ENCODE data around the gene NMD3. TPM values are rescaled to one million over a fixed set of nuclear protein-coding genes. Genes with fewer than 3 reads are reported as not detected.
"Not testable (repeated sequence)": the region's sequence is repeated elsewhere in the genome, so short reads cannot be mapped to it uniquely, and the experiment has no call there.

NMD3 gene
- polyA plus RNA-seq, 1 donor = 33.2 TPM

DNA sequence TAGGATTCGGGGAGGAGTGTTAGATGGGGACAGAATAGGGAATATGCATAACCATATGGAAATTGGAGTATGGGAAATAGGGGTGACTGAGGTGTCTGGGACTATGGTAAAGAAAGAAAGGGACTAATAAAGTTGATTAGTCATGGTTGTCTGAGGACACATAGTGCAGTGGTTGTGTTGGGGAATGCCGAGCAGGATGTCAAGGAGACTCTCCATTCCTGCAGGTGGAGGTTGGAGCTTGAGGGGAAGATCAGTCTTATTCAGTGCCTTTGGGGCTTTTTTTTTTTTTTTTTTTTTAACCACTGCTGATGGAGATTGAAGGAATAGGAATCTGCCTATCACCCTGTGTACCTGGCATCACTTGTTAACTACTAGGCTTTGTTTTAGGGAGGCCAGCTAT, 10.8 kb downstream of the NMD3 start:
- DNase-seq = no peak

GRCh38 chr3:161233557-161233956, 12.4 kb downstream of the NMD3 start:
- no peak for DNase-seq

DNA sequence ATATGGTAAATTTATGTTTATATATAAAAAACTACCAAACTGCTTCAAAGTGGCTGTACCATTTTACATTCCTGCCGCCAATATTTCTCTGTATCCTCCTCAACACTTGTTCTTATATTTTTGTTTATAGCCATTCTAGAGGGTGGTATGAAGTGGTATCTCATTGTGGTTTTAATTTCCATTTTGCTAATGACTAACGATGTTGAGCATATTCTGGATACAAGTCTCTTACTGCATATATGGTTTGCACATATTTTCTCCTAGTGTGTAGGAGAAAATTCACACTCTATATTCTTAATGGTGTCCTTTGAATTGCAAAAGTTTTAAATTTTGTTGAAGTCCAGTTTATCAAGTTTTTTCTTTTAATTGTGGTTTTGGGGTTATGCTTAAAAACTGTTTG, 15.1 kb downstream of the NMD3 start:
- no peak for DNase-seq

DNA sequence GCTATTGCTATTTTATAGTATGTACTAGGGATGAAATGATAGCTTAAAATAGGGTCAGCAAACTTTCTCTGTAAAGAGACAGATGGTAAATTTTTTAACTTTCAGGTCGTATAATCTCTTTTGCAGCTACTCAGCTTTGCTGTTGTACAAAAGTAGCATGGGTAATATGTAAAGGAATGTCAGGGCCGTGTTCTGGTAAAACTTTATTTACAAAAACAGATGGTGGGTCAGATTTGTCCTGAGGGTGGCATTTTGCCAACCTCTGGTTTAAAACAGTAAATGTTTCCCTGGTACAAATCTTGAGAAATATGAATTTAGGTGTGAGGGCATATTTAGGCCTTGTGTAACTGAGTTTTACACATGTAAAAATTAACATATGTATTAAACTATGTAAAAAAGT, 18.6 kb downstream of the NMD3 start:
- no peak for DNase-seq

GRCh38 chr3:161244538-161244937, 23.4 kb downstream of the NMD3 start:
- DNase-seq = no peak

DNA sequence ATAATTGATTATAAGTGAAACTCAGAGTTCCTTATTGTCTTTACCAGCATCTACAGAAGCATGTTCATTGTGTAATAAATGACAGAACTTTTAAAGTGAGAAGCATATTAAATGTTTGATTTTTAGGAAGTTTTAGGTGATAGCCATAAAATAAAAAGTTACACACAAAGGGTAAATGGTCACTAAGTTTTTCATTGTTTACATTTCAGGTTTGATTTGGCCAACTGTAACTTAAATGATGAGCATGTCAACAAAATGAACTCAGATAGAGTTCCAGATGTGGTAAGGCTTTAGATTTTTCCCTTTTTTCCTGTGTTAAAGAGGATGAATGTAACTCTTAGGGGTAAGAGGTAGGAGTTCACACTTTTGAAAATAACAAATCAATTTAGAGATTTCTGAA, 25.9 kb downstream of the NMD3 start:
- no peak for DNase-seq

DNA sequence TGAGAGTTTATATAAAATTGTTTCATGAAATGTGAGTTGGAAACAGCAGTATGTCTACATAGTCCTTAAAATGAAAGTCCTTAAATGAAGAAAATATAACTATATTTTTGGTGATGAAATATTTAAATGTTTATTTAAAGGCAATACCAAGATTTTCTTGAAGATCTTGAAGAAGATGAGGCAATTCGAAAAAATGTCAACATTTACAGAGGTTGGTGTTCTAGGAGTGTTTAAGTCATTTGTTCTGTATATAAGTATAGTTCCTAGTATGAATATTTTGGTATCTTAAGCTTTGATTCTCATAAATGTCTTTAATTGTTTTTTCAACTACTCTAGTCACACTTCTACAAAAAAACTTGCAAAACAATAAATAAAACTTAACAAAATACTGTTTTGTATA, 29.0 kb downstream of the NMD3 start:
- DNase-seq = no peak

DNA sequence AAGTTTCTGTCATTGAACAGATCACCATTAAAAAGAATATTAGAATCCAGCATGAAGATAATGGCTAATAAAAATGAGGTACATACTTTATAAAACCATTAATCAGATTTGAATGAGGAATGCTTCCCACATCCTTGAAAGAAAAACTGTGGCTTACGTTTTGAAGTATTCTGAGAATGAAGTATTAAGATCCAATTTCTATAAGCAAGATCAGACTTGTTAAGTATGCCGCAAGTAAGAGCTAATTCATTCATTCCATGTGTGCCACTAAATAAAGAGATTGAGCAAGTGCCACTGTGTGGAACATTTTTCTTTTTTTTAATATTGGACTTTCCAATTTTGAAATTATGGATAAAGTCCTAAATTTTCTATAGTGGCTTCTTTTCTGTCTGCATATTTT, 30.6 kb downstream of the NMD3 start:
- DNase-seq = no peak

- DNase-seq = no peak
Observed at GRCh38 chr3:161252143-161252542, 31.0 kb downstream of the NMD3 start.

GRCh38 chr3:161253711-161254110, 32.6 kb downstream of the NMD3 start:
- DNase-seq = peak; percentile 23

DNA sequence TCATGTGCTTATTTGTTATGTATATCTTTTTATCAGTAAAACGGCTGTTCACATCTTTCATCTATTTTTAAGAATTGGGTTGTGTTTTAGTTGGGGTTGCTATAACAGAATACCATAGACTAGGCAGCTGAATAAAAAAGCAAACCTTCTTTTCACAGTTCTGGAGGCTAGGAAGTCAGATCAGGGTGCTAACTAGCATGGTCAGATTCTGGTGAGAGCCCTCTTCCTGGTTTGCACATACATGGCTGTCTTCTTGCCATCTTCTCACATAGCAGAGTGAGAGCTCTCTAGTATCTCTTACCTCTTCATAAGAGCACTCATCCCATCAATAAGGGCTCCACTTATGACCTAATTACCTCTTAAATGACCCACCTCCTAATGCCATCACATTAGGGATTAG, 33.8 kb downstream of the NMD3 start:
- DNase-seq = no peak

DNA sequence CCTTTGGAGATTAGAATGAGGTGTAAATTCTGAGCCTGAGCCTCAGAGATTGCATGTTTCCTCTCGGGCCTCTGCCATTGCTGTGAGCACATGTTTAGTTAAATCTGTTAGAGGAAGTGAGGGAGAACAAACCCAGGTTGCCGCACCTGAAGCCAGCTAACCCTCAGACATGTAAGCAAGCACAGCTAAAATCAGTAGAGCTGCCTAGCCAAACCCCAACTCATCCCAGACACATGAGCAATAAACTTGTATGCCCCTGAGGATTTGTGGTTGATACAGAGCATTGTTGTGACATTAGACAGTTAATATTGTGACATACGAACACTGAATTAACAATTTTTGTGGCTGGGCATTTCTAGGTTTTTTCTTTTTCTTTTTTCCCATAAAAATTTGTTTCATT, 41.9 kb downstream of the NMD3 start:
- no peak for DNase-seq

GRCh38 chr3:161264852-161265251, 43.7 kb downstream of the NMD3 start:
- no peak for DNase-seq

DNA sequence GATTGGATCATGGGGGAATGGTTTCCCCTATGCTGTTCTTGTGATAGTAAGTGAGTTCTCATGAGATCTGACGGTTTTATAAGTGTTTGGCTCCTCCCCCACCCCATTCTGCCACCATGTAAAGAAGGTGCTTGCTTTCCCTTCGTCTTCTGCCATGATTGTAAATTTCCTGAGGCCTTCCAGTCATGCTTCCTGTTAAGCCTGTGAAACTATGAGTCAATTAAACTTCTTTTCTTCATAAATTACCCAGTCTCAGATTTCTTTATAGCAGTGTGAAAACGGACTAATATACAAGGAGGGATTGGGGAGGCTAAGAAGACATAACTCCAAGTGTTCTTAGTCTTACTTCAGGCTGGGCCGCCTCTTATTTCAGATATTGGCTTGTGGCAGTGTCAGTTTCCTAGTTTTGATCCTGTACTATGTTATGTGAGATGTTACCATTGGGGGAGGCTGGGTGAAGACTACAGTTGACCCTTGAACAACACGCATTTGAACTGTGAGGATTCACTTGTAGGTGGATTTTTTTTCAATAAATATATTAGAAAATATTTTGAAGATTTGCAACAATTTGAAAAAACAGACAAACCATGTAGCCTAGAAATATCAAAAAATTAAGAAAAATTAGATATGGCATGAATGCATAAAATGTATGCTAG, 44.9 kb downstream of the NMD3 start:
- DNase-seq = no peak

DNA sequence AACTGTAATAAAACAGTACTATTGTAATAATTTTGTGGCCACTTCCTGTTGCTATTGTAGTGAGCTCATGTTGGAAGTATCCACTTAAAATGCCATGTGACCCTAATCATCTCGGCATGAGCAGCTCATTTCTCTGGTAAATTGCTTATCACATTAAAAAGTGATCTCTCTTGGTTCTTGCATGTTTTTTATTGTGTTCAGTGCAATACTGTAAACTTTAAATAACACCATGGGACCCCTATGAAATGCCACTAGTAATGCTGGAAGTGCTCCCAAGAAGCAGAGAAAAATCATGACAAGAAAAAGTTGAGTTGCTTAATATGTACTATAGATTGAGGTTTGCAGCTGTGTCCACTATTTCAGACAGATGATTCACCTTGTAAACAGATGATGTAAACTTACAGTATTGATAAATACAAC, 45.6 kb downstream of the NMD3 start:
- peak; percentile 6 for DNase-seq

GRCh38 chr3:161267646-161268045, 46.5 kb downstream of the NMD3 start:
- DNase-seq = no peak

DNA sequence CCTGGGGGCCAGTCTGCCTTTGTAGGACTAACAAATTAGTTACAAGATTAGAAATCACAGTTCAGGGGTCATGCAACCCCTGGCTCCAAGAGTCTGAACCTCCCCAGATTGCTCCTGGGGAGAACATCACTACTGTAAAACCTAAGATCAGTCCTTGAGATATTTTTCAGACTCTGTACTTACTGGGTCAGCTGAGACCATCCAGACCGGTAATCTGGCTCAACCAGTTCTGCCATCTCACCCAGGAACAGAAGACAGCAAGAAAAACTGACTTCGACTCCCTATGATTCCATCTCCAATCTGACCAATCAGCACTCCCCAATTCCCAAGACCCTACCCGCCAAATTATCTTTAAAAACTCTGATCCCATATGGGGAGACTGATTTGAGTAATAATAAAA, 47.5 kb downstream of the NMD3 start:
- no peak for DNase-seq

DNA sequence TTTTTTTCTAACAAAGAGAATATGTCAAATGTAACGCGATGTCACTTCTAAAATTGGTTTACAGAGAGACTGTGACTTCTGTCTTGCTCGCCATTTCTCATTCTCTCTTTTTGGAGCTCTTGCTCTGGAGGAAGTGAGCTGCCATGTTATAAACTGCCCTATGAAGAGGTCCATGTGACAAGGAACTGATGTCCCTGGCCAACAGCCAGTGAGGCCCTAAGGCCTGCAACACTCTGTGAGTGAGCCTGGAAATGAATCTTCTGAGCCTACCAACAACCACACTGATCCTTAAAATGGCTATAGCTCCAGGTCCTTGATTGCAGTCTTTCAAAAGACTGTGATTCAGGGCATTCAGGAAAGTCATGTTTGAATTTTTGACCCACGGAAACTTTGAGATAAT, 49.9 kb downstream of the NMD3 start:
- DNase-seq = no peak

DNA sequence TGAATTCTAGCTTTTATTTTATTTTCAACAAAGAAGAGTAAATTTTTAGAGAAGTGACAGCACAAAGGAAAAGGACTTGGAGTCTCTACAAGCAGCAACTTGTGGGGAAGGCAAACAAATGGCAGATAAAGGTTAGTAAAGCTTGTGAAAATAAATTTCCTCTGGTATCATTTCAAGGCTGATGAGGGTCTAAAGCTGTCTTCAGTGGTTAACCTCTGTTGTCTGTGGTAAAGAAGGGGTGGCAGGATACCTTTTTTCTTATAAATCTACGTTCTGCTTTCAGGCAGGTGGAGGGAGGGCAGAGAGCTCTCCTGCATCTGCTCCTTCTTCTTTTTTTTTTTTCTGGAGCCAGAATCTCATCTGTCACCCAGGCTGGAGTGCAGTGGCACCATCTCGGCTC, 50.5 kb downstream of the NMD3 start:
- DNase-seq = no peak

GRCh38 chr3:161272524-161272923, 51.4 kb downstream of the NMD3 start:
- no peak for DNase-seq

DNA sequence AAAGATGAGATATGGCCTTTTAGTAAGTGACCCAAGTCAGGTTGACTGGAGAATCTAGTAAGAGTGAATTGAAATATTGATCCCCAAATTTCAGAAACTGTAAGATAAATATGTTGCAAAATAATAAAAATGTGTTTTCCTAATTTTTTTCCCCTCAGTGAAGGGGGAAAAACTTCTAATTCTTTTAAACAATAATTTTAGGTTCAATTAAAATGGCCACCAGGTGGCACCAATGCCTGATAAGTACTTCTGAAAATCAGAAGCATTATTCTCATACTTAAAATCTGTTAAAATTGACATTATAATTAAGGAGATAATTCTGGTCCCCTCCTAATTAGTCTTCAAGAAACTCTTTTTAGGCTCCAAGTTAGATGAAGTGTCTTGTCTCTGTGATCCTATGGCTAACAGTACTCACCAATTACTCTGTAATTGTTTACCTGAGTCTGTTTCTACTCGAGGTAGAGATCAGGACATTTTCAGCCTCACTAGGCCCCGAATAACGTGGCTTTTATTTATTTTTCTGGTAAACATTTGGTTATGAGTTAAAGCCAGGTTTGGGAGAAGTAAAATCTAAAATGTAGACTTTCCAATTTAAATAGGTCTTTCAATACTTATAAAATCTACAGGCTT, 52.6 kb downstream of the NMD3 start:
- DNase-seq = peak; percentile 6

DNA sequence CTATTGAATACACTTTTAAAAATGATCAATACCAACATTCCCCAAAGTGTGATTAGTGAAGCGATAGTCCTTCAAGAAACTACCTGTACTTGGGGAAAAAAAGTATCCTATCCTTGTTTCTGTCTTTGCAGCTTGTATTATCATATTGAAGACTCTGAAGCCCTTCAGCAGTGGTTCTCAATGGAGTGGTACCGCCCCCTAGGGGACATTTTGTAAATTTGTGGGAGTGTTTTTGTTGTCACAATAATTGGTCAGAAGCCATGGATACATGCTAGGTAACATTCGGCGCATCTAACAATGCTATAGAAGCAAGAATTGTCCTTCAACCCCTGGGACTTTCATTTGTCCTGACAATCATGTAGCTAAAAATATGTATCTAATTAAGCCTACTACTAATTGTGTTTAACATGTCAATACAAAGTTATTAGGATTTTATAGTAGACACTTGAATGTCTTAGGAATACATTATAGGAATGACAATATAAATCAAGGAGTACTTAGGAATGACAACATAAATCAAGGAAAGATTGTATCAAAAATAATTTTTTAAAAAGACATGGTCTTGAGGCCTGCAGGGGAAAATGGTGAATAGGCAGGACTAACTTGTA, 53.7 kb downstream of the NMD3 start:
- no peak for DNase-seq

GRCh38 chr3:161275919-161276318, 54.8 kb downstream of the NMD3 start:
- DNase-seq = no peak

- DNase-seq = not testable (repeated sequence)
Observed at GRCh38 chr3:161282387-161282786, 61.3 kb downstream of the NMD3 start.

Data from hindlimb muscle (tissue), 1 donor.